ENCODE data around the gene C2orf78.
"Not testable (repeated sequence)": the region's sequence is repeated elsewhere in the genome, so short reads cannot be mapped to it uniquely, and the experiment has no call there.

C2orf78 gene

GRCh38 chr2:73783883-73784282 lies at the start of gene C2orf78:
C2orf78 (plus strand) TSS chr2:73784183; CDS start chr2:73784310, 127 bp downstream.
- H3K4me1 ChIP-seq (ENCODE audit: insufficient read depth, low read length); H3K27ac ChIP-seq (ENCODE audit: low read length); H3K27me3 ChIP-seq (ENCODE audit: insufficient read depth, low read length); H3K9me3 ChIP-seq (ENCODE audit: insufficient read depth, low read depth, low read length); H3K9ac ChIP-seq (ENCODE audit: low read depth, low read length); H3K4me3 ChIP-seq (ENCODE audit: low read length); H3K36me3 ChIP-seq (ENCODE audit: insufficient read depth, low read depth, low read length): not testable (repeated sequence)

GRCh38 chr2:73736378-73736777 lies 47.6 kb upstream of the C2orf78 start:
- no peak overlapping the region for H3K27ac ChIP-seq (ENCODE audit: low read length)
- peaks cover 7% of the 10 kb centered on the region; the same call in 1 of the 2 replicates for H3K9me3 ChIP-seq (ENCODE audit: insufficient read depth, low read depth, low read length)
- peaks cover 33% of the 10 kb centered on the region for H3K27me3 ChIP-seq (ENCODE audit: insufficient read depth, low read length)
- H3K4me1 ChIP-seq (ENCODE audit: insufficient read depth, low read length): no peaks in the 10 kb centered on the region
- H3K36me3 ChIP-seq (ENCODE audit: insufficient read depth, low read depth, low read length): peaks cover 26% of the 10 kb centered on the region
- H3K9ac ChIP-seq (ENCODE audit: low read depth, low read length): peak overlapping the region; percentile 84
- peak overlapping the region; percentile 91 for H3K4me3 ChIP-seq (ENCODE audit: low read length)

- Histone ChIP-seq H3K27me3 (ENCODE audit: insufficient read depth, low read length) (peaks cover 40% of the 10 kb centered on the region), H3K36me3 (ENCODE audit: insufficient read depth, low read depth, low read length) (peaks cover 18% of the 10 kb centered on the region), H3K9me3 (ENCODE audit: insufficient read depth, low read depth, low read length) (peaks cover 7% of the 10 kb centered on the region; the same call in 1 of the 2 replicates), H3K4me1 (ENCODE audit: insufficient read depth, low read length) (no peaks in the 10 kb centered on the region), H3K9ac (ENCODE audit: low read depth, low read length) (peak within 1 kb of the TSS; percentile 84), H3K27ac (ENCODE audit: low read length) (no peak within 1 kb of the TSS), H3K4me3 (ENCODE audit: low read length) (peak within 1 kb of the TSS; percentile 91)
Measured at GRCh38 chr2:73736855-73737779, 46.9 kb upstream of the C2orf78 start, which contains the start of gene TPRKB. TPRKB (minus strand) TSS chr2:73737345; CDS start chr2:73734569, 2,776 bp downstream.

GRCh38 chr2:73739101-73739500 lies 44.9 kb upstream of the C2orf78 start:
- Histone ChIP-seq H3K9me3 (ENCODE audit: insufficient read depth, low read depth, low read length) (peaks cover 7% of the 10 kb centered on the region; the same call in 1 of the 2 replicates), H3K36me3 (ENCODE audit: insufficient read depth, low read depth, low read length) (peaks cover 4% of the 10 kb centered on the region; the same call in 1 of the 2 replicates), H3K4me3 (ENCODE audit: low read length) (no peak overlapping the region), H3K27ac (ENCODE audit: low read length) (no peak overlapping the region), H3K4me1 (ENCODE audit: insufficient read depth, low read length) (no peaks in the 10 kb centered on the region), H3K27me3 (ENCODE audit: insufficient read depth, low read length) (peaks cover 48% of the 10 kb centered on the region), H3K9ac (ENCODE audit: low read depth, low read length) (no peak overlapping the region)

GRCh38 chr2:73740767-73741166 lies 43.2 kb upstream of the C2orf78 start:
- no peaks in the 10 kb centered on the region for H3K36me3 ChIP-seq (ENCODE audit: insufficient read depth, low read depth, low read length)
- H3K27ac ChIP-seq (ENCODE audit: low read length): no peak overlapping the region
- peaks cover 48% of the 10 kb centered on the region for H3K27me3 ChIP-seq (ENCODE audit: insufficient read depth, low read length)
- H3K4me3 ChIP-seq (ENCODE audit: low read length): no peak overlapping the region
- H3K9ac ChIP-seq (ENCODE audit: low read depth, low read length): no peak overlapping the region
- no peaks in the 10 kb centered on the region for H3K4me1 ChIP-seq (ENCODE audit: insufficient read depth, low read length)
- peaks cover 7% of the 10 kb centered on the region; the same call in 1 of the 2 replicates for H3K9me3 ChIP-seq (ENCODE audit: insufficient read depth, low read depth, low read length)

GRCh38 chr2:73746015-73746876 lies 37.7 kb upstream of the C2orf78 start:
- H3K36me3 ChIP-seq (ENCODE audit: insufficient read depth, low read depth, low read length): no peaks in the 10 kb centered on the region
- peaks cover 17% of the 10 kb centered on the region for H3K27me3 ChIP-seq (ENCODE audit: insufficient read depth, low read length)
- H3K4me3 ChIP-seq (ENCODE audit: low read length): no peak overlapping the region
- H3K9ac ChIP-seq (ENCODE audit: low read depth, low read length): no peak overlapping the region
- H3K4me1 ChIP-seq (ENCODE audit: insufficient read depth, low read length): peaks cover 5% of the 10 kb centered on the region; the same call in 1 of the 2 replicates
- no peak overlapping the region for H3K27ac ChIP-seq (ENCODE audit: low read length)
- no peaks in the 10 kb centered on the region for H3K9me3 ChIP-seq (ENCODE audit: insufficient read depth, low read depth, low read length)

- Histone ChIP-seq H3K36me3 (ENCODE audit: insufficient read depth, low read depth, low read length) (no peaks in the 10 kb centered on the region), H3K4me1 (ENCODE audit: insufficient read depth, low read length) (peaks cover 5% of the 10 kb centered on the region; the same call in 1 of the 2 replicates), H3K9me3 (ENCODE audit: insufficient read depth, low read depth, low read length) (no peaks in the 10 kb centered on the region), H3K27me3 (ENCODE audit: insufficient read depth, low read length) (peaks cover 11% of the 10 kb centered on the region), H3K9ac (ENCODE audit: low read depth, low read length) (no peak overlapping the region), H3K4me3 (ENCODE audit: low read length) (no peak overlapping the region), H3K27ac (ENCODE audit: low read length) (no peak overlapping the region)
Measured at GRCh38 chr2:73746877-73747208, 37.1 kb upstream of the C2orf78 start.

- Histone ChIP-seq H3K4me3 (ENCODE audit: low read length) (no peak overlapping the region), H3K36me3 (ENCODE audit: insufficient read depth, low read depth, low read length) (no peaks in the 10 kb centered on the region; the same call in 1 of the 2 replicates), H3K9ac (ENCODE audit: low read depth, low read length) (no peak overlapping the region), H3K4me1 (ENCODE audit: insufficient read depth, low read length) (peaks cover 5% of the 10 kb centered on the region; the same call in 1 of the 2 replicates), H3K9me3 (ENCODE audit: insufficient read depth, low read depth, low read length) (no peaks in the 10 kb centered on the region; the same call in 1 of the 2 replicates), H3K27ac (ENCODE audit: low read length) (no peak overlapping the region), H3K27me3 (ENCODE audit: insufficient read depth, low read length) (no peaks in the 10 kb centered on the region)
Measured at GRCh38 chr2:73749314-73749713, 34.7 kb upstream of the C2orf78 start.

GRCh38 chr2:73754332-73754731 lies 29.7 kb upstream of the C2orf78 start:
- H3K36me3 ChIP-seq (ENCODE audit: insufficient read depth, low read depth, low read length): peaks cover 25% of the 10 kb centered on the region
- not testable (repeated sequence) for H3K27me3 ChIP-seq (ENCODE audit: insufficient read depth, low read length); H3K9me3 ChIP-seq (ENCODE audit: insufficient read depth, low read depth, low read length); H3K4me1 ChIP-seq (ENCODE audit: insufficient read depth, low read length); H3K4me3 ChIP-seq (ENCODE audit: low read length); H3K27ac ChIP-seq (ENCODE audit: low read length); H3K9ac ChIP-seq (ENCODE audit: low read depth, low read length)

GRCh38 chr2:73759285-73759764 lies 24.7 kb upstream of the C2orf78 start:
- Histone ChIP-seq H3K27me3 (ENCODE audit: insufficient read depth, low read length) (no peaks in the 10 kb centered on the region), H3K4me3 (ENCODE audit: low read length) (no peak overlapping the region), H3K4me1 (ENCODE audit: insufficient read depth, low read length) (no peaks in the 10 kb centered on the region), H3K9me3 (ENCODE audit: insufficient read depth, low read depth, low read length) (peaks cover 8% of the 10 kb centered on the region), H3K36me3 (ENCODE audit: insufficient read depth, low read depth, low read length) (peaks cover 67% of the 10 kb centered on the region), H3K27ac (ENCODE audit: low read length) (no peak overlapping the region), H3K9ac (ENCODE audit: low read depth, low read length) (no peak overlapping the region)

GRCh38 chr2:73759904-73760303 lies 24.1 kb upstream of the C2orf78 start:
- H3K27ac ChIP-seq (ENCODE audit: low read length): no peak overlapping the region
- H3K9ac ChIP-seq (ENCODE audit: low read depth, low read length): no peak overlapping the region
- H3K27me3 ChIP-seq (ENCODE audit: insufficient read depth, low read length): no peaks in the 10 kb centered on the region
- H3K4me1 ChIP-seq (ENCODE audit: insufficient read depth, low read length): no peaks in the 10 kb centered on the region
- H3K36me3 ChIP-seq (ENCODE audit: insufficient read depth, low read depth, low read length): peaks cover 72% of the 10 kb centered on the region
- no peak overlapping the region for H3K4me3 ChIP-seq (ENCODE audit: low read length)
- H3K9me3 ChIP-seq (ENCODE audit: insufficient read depth, low read depth, low read length): peaks cover 8% of the 10 kb centered on the region
